Esophagus mucosa (tissue), 1 donor: ENCODE measurements around the gene CDH13. TPM values are rescaled to one million over a fixed set of nuclear protein-coding genes. Genes with fewer than 3 reads are reported as not detected.

Experiments used
- ATAC-seq: fragments of 200-7000 bp; cut with Tn5 transposase; one replicate; pipeline ENCODE4 v1.9.1; 2020
- total RNA-seq: library from RNA; stranded (reverse); gene quantifications from one replicate; pipeline ENCODE4 v1.2.4, GENCODE V29; 2023
- donor health status: DM: yes; HTN: yes; CAD: no.

Gene CDH13
- total RNA-seq, 1 donor from 2014 or later = 8.4 TPM

- ATAC-seq = no peak
Measured at GRCh38 chr16:83269048-83269447, 642.3 kb downstream of the CDH13 start.

DNA sequence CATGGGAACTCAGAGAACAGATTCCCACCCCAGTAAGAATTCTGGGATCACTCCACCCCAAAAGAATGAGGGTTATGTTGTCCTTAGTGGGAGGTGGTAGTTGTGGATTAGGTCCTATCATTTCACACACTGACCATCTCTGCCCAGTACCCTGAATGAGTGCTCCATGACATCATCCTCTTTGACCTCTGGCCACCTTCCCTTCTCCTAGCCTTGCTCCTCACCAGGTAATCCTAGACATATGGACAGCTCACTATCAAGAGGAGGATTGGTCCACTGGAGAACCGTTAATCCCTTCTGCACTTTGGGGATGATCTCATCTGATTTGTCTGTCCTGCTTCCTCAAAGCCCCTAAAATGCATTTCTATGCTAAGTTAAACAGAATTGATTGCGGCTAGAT is 642.8 kb downstream of the CDH13 start:
- no peak for ATAC-seq

GRCh38 chr16:83270061-83270460 is 643.3 kb downstream of the CDH13 start:
- no peak for ATAC-seq

GRCh38 chr16:83270640-83271039 is 643.9 kb downstream of the CDH13 start:
- ATAC-seq = no peak

DNA sequence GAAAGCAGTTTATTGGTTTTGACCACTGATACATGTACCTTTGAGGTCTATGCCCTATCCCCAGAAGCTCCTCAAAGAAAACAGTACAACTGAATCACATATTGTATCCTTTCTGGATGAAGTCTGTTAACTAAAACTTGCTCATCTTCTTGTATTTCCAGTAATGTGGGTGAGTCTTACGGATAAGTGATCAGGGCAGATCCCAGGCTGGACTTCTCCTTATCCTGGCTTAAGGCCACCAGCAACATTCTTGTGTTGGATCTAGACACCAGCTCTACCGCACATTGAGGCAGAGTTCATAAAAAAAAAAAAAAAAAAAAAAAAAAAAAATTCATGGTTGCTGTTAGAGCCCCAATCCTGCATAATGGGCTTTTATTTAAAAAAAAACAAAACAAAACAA is 644.4 kb downstream of the CDH13 start:
- no peak for ATAC-seq

DNA sequence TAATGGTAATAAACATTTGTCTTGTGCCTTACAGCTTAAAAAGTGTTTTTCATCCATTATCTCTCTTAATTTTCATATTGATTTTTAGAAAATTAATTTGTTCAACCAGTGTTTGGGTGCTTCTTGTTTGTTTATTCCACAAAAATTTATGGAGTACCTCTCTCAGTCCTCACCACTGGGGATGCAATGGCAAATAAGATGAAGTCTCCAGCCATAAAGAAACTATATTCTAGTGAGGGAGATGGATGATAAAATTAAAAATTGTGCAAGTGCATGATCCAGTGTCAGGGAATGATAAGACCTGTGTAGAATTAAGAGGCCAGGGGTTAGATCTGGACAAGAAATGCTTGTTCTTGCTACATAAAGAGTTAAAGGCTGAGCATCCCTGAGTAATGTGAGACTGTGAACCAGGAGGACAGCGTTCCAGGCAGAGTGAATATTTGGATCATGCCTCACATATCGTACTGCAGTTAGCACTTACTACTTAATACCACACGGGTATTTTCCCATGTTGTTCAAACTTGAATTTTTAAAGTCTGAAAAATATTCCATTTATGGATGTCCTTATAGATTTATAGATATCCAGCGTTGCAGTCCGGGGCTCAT is 645.3 kb downstream of the CDH13 start:
- no peak for ATAC-seq

DNA sequence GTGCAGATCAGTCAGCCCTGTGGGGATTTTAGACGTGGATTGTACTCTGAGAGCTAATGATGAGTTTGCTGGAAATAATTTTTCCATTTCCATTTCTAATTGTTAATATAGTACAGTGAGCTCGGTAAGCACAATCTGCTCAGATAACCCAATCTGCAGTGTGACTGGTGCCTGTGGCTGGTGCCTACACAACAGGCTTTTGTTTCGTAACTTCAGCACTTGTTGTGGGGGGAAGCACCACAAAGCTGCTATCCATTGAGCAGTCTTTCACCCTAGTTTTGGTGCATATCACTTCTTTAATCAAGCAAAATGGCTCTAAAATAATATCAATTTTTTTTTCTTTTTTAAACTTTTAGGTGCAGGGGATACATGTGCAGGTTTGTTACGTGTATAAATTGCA is 646.1 kb downstream of the CDH13 start:
- ATAC-seq = no peak

DNA sequence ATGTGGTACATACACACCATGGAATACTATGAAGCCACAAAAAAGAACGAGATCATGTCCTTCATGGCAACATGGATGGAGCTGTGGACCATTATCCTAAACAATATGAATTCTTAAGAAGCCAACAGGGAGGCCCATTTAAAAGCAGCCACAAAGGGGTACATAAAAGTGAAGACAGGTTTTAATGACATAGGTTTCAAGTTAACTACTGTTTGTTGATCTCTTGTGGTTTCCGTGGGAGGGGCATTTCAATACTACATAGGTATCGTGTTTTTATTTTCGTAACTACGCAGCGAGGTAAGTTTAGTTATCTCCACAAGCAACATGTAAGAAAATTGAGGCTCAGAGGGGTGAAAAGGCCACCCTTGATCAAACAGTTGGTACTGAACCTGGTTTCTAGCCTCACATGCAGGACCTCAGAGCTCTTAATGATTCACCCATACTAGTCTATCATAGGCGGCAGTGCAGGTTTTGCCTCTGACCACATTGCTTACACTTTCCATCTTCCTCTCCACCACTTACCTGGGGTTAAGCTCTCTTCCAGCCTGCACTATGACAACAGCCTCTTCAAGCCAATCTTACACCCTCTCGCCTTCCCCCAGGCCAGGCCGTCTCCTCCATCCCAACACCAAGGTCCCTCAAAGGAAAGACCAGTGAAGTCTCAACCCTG is 646.9 kb downstream of the CDH13 start:
- no peak for ATAC-seq

- ATAC-seq = no peak
Measured at GRCh38 chr16:83279251-83279650, 652.5 kb downstream of the CDH13 start.

DNA sequence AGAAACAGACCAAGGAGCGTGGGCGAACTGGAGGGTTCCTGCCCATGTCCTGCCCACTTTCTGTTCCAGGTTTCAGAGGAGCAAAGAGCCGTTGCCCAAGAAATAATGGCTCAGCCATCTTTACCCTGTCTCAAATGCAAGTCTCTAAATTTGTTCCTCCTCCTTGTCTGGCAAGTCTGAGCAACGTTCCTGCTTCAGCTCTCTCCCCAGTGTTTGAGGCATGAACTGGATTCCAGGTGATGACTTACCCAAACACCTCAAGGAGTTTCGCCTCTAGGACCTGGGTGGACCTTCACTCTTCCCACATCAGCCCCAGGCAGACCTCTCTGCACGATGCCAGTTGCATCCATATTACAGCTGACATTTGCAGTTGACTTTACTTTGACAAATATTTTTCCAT is 659.2 kb downstream of the CDH13 start:
- ATAC-seq = no peak

DNA sequence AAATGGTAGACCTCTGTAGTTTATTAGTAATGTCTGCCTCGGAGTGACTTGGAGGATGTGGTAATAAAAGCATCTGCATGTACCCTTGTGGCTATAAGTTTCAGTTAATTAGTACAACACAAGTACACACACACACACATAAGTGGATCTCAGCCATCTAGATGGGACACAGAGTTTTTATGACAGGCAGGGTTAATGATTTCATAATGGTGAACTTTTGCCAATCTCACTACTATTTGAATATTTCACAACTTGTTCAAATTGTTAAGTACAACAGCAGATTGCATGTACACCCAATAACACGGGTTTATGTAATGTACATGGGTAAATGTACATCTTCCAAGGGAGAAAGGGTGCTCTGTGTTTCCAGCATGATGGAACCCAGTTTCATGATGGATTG is 669.7 kb downstream of the CDH13 start:
- ATAC-seq = no peak

GRCh38 chr16:83298541-83298940 is 671.8 kb downstream of the CDH13 start:
- no peak for ATAC-seq

- no peak for ATAC-seq
Measured at GRCh38 chr16:83300326-83300725, 673.6 kb downstream of the CDH13 start.

DNA sequence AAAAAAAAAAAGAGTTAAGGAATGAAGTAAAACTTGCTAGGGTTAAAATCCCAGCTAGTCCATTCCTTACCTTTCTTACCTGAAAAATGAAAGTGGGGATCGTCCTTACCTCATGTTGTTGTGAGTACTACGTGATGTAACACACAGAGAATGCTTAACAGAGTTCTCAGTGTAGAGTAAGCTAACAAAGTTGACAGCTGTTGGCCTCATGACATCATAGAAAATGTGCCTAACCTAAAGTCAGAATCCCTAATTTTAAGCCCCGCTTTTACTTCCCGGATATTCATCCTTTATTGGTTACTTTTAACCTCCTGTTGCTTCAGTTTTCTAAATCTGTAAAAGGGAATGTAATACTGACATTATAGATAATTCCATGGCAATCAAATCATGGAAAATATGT is 675.2 kb downstream of the CDH13 start:
- ATAC-seq = no peak

DNA sequence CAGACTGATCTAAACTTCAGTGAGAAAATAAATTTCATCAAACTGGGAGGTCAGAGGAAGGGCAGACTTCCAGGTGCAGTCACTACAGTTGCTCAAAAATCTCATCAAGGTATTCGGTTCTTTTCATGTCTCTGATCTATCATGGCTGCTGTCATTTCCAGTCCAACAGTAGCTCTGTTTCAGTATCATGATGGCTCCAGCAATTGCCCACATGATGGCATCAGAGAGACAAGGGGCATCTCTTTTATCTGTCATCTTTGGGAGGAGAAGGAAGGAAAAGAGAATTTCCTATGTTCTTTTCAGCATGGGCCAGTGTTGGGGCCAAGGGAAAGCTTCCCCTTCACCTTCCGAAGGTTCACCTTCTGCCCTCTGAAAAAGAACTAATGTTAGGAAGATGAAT is 676.1 kb downstream of the CDH13 start:
- no peak for ATAC-seq

DNA sequence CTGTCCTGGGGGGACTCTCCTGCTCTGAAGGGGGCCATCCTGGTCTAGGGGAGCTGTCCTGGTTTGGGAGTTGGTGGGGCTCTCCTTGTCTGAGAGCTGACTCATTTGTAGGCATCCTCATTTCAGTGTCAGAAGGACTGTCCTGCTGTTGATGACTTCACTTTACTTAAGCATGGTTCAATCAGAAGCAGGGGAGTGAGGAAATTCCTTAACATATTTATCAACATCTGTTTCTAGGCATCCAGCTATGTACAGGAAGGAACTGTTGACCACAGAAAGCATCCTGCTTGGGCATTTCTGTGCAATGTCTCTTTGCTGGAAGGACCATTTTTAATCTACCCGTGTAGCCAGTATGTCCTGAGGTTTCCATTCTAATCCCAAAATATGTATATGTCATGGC is 678.3 kb downstream of the CDH13 start:
- ATAC-seq = no peak

DNA sequence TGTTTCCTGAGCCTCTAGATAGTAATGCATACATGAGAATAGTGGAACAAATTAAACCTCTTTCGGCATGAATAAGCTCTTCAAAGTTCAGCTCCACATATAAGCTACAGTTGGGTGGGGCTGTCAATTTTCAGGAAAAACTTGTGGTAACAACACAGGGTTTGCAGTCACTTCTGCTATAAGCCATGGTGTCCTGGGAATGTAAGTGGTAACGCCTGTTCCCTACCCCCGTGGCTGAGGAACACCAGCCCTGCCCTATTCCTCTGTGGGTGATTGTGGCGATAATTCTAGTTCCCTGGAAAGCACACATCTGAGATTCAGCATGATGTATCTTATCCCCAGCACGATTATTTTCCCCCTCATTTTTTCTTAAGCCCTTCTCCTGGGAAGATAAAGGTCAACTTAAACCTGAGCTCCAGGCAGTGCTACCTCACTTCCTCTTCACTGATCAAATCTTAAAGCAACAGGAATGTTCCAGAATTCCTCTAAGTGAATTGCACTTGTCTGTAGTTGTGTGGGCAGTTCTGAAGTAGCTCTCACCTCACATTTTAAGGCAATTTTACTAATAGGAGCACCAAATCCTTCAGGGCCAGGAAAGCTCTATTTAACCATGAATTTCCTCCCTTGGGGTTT is 680.3 kb downstream of the CDH13 start:
- no peak for ATAC-seq

GRCh38 chr16:83307594-83307992 is 680.8 kb downstream of the CDH13 start:
- ATAC-seq = no peak

- no peak for ATAC-seq
Measured at GRCh38 chr16:83308414-83308813, 681.6 kb downstream of the CDH13 start.

- ATAC-seq = no peak
Measured at GRCh38 chr16:83310816-83311215, 684.0 kb downstream of the CDH13 start.

DNA sequence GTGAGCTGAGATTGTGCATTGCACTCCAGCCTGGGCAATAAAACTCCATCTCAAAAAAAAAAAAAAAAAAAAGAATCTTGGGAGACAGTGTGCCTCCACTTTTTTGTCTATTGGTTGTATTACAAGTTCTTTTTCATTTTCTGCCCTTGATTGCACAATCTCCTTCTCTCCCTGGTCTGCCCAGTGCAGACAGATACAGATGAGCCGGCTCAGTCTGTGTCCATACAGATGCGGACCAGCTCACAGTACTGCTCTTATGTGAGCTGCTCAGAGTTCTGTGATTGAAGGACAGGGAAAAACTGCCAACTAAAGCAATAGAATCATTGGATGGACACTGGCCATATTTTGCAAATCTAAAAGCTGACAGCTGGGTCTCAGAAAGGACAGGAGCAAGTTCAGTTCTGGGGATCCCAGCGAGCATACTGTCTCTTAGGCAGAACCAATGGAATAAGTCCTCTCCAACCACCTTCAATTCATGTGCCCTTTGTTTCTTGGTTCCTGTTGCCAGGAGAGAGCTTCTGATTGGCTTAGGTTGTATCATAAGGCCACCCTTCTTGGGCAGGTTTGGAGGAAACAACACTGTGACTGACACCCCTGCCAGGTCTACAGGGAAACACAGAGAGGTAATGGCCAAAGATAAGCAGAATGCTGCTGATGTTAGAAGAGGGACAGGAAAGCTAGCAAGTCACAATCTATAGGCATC is 685.4 kb downstream of the CDH13 start:
- ATAC-seq = no peak

DNA sequence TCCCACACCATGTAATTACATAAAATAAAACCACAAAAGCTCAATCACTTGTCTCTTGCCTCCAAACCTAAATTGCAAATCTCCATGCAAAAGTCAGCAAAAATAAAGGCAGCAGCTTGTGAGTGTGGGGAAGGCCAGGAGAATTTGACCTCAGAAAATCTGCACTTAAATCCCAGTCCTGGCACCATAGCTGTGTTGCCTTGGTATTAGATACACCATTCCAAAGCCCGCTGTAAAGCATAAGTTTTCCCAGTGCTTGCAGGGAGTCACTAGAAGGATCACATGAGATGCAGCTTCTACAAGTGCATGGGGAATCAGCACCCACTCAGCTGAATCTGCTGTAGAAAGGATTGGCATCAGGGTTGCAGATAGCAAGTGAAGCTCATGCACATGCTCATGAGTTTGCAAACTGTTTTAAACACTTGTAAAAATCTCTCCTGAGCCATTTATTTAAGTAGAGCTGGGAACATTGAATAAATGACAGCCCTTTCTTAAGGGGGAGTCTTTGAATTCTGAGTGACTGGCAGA is 686.0 kb downstream of the CDH13 start:
- no peak for ATAC-seq

GRCh38 chr16:83315271-83315670 is 688.5 kb downstream of the CDH13 start:
- ATAC-seq = no peak
